NT2/D1 (cell line): Measurements from ENCODE around the gene CITED4.

ENCODE experiments used
- SUZ12 ChIP-seq: IDR thresholded peaks from 2 replicates; pipeline ENCODE4 v1.6.1; 2011; ENCODE audit not compliant: insufficient read length, insufficient read depth; ENCODE audit errors: extremely low read depth
- YY1 ChIP-seq: IDR thresholded peaks from 2 replicates; pipeline ENCODE4 v1.6.1; 2011; ENCODE audit not compliant: insufficient read length, insufficient read depth
- ZNF274 ChIP-seq: IDR thresholded peaks from 2 replicates; pipeline ENCODE4 v1.6.1; 2011; ENCODE audit warnings: mild to moderate bottlenecking, low read depth, low read length

GRCh38 chr1:40879482-40880175 lies 17.5 kb upstream of the CITED4 start:
- no peak for TF ChIP-seq ZNF274
- TF ChIP-seq SUZ12: no peak
- TF ChIP-seq YY1: no peak
